PC-3 (cell line): ENCODE results near the gene RAI14. TPM values are rescaled to one million over a fixed set of nuclear protein-coding genes. Genes with fewer than 3 reads are reported as not detected.

Source experiments
- ATAC-seq: fragments of 200-7000 bp; cut with Tn5 transposase; 2 replicates; pipeline ENCODE4 v1.9.1; 2020; ENCODE audit warnings: mild to moderate bottlenecking, moderate library complexity
- BruUV-seq: library from RNA; stranded (reverse); fragments of 400-500 nt; replicated peaks from 2 replicates; lab custom pipeline; 2021; lab: Mats Ljungman, UMichigan
- CTCF ChIA-PET: fragments of 300-600 bp; sonication (Branson Sonifier 250); formaldehyde crosslinking; loops from one replicate; lab custom pipeline; 2022; ENCODE audit warnings: antibody characterized with exemption; lab: Charles Lee
- POLR2A ChIA-PET: fragments of 300-600 bp; sonication (Branson Sonifier 250); formaldehyde crosslinking; loops from one replicate; lab custom pipeline; 2022; ENCODE audit warnings: antibody characterized with exemption; ENCODE audit not compliant: unreplicated experiment; lab: Charles Lee
- DNase-seq: peaks from one replicate; pipeline ENCODE4 v3.0.0-alpha.2; 2015
- H2AFZ ChIP-seq: fragments of 300-600 bp; sonication (generic); 2 replicates; pipeline ENCODE4 v1.6.0; 2016; ENCODE audit warnings: antibody characterized with exemption, low read length
- H3F3A ChIP-seq: fragments of 300-600 bp; sonication (generic); one replicate; pipeline ENCODE4 v1.6.0; 2017; ENCODE audit warnings: antibody characterized with exemption, low read length, control low read depth, mild to moderate bottlenecking; ENCODE audit not compliant: unreplicated experiment
- H3K27ac ChIP-seq: fragments of 300-600 bp; sonication (generic); 2 replicates; pipeline ENCODE4 v1.5.1; 2016; ENCODE audit warnings: mild to moderate bottlenecking, low read length
- H3K27me3 ChIP-seq: fragments of 300-600 bp; sonication (generic); 2 replicates; pipeline ENCODE4 v1.6.1; 2016; ENCODE audit warnings: low read length, mixed read lengths
- H3K36me3 ChIP-seq: fragments of 300-600 bp; sonication (generic); 2 replicates; pipeline ENCODE4 v1.6.1; 2016; ENCODE audit warnings: low read depth, mixed run types, low read length, mixed read lengths
- H3K4me1 ChIP-seq: fragments of 300-600 bp; sonication (generic); 2 replicates; pipeline ENCODE4 v1.5.1; 2016; ENCODE audit warnings: low read length; ENCODE audit not compliant: insufficient read depth
- H3K4me2 ChIP-seq: fragments of 300-600 bp; sonication (generic); 2 replicates; pipeline ENCODE4 v1.6.0; 2016; ENCODE audit warnings: low read length
- H3K4me3 ChIP-seq: fragments of 300-600 bp; sonication (generic); 2 replicates; pipeline ENCODE4 v1.5.1; 2016; ENCODE audit warnings: mild to moderate bottlenecking, low read length, mixed read lengths
- H3K79me2 ChIP-seq: fragments of 300-600 bp; sonication (generic); 2 replicates; pipeline ENCODE4 v1.6.1; 2017; ENCODE audit warnings: low read length, mixed read lengths
- H3K9ac ChIP-seq: fragments of 300-600 bp; sonication (generic); 2 replicates; pipeline ENCODE4 v1.6.0; 2016; ENCODE audit warnings: mild to moderate bottlenecking, low read length
- H3K9me2 ChIP-seq: fragments of 300-600 bp; sonication (generic); replicated peaks from 2 replicates; pipeline ENCODE4 v1.6.1; 2016; ENCODE audit warnings: mixed run types, low read length, mixed read lengths
- H3K9me3 ChIP-seq: fragments of 300-600 bp; sonication (generic); 2 replicates; pipeline ENCODE4 v1.6.1; 2016; ENCODE audit warnings: low read length, mixed read lengths
- H4K20me1 ChIP-seq: fragments of 300-600 bp; sonication (generic); 2 replicates; pipeline ENCODE4 v1.6.1; 2016; ENCODE audit warnings: low read length, mixed read lengths
- EZH2 ChIP-seq: fragments of 300-600 bp; sonication (generic); IDR thresholded peaks from one replicate; pipeline ENCODE4 v1.6.1; 2017; ENCODE audit warnings: antibody characterized with exemption, mild to moderate bottlenecking, low read length; ENCODE audit not compliant: unreplicated experiment
- EZH2phosphoT487 ChIP-seq: fragments of 300-600 bp; sonication (generic); IDR thresholded peaks from 2 replicates; pipeline ENCODE4 v1.6.1; 2018; ENCODE audit warnings: mild to moderate bottlenecking, antibody characterized with exemption, low read length, borderline replicate concordance
- intact Hi-C: fragments of 100-400 bp; cut with micrococcal nuclease; formaldehyde crosslinking; loops from 2 replicates; pipeline ENCODE4 v1.9.0; 2023
- total RNA-seq: library from RNA; depleted of rRNA; stranded (reverse); fragments of >200 nt; gene quantifications from 2 replicates; pipeline ENCODE4 v1.2.3, GENCODE V29; 2014
- TF ChIP-seq, protein P1 (sequence below): fragments of 300-600 bp; sonication (generic); conservative IDR thresholded peaks from 2 replicates; pipeline ENCODE4 v1.5.1; 2017; ENCODE audit warnings: antibody characterized with exemption, low read depth, mild to moderate bottlenecking, low read length

Gene RAI14
- total RNA-seq, 1 experiment from 2014 or later: 73.5 TPM

- no peak for TF ChIP-seq EZH2
- TF ChIP-seq, protein P1, sequence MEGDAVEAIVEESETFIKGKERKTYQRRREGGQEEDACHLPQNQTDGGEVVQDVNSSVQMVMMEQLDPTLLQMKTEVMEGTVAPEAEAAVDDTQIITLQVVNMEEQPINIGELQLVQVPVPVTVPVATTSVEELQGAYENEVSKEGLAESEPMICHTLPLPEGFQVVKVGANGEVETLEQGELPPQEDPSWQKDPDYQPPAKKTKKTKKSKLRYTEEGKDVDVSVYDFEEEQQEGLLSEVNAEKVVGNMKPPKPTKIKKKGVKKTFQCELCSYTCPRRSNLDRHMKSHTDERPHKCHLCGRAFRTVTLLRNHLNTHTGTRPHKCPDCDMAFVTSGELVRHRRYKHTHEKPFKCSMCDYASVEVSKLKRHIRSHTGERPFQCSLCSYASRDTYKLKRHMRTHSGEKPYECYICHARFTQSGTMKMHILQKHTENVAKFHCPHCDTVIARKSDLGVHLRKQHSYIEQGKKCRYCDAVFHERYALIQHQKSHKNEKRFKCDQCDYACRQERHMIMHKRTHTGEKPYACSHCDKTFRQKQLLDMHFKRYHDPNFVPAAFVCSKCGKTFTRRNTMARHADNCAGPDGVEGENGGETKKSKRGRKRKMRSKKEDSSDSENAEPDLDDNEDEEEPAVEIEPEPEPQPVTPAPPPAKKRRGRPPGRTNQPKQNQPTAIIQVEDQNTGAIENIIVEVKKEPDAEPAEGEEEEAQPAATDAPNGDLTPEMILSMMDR: no peak
- TF ChIP-seq EZH2phosphoT487: no peak
- H3K9me2 ChIP-seq: no peaks in the 10 kb centered on the region
- no peaks in the 10 kb centered on the region for H3K27me3 ChIP-seq
- H3K36me3 ChIP-seq: no peaks in the 10 kb centered on the region
- H3K79me2 ChIP-seq: no peaks in the 10 kb centered on the region
- peak; percentile 31 for DNase-seq
- H3K9ac ChIP-seq: no peak overlapping the region
- 0 out of 2 replicates have a peak, but pooled peaks cover 4% of the 10 kb centered on the region for H3K9me3 ChIP-seq
- H3K27ac ChIP-seq: no peak overlapping the region
- BruUV-seq: no TSS peak
- no peak overlapping the region for H3K4me3 ChIP-seq
- no peaks in the 10 kb centered on the region for H4K20me1 ChIP-seq
- CTCF ChIA-PET: no interaction called here
- H3K4me2 ChIP-seq: no peak overlapping the region
- POLR2A ChIA-PET: interaction anchor here (0.7 to 0.9 kb wide), 2 partner anchors 104 to 200 kb away, joined by 3 to 4 read pairs; no protein-coding TSS in a partner anchor
- peaks cover 4% of the 10 kb centered on the region; the same call in 1 of the 2 replicates for H3K4me1 ChIP-seq
- no peak overlapping the region for H2AFZ ChIP-seq
- no peaks in the 10 kb centered on the region for H3F3A ChIP-seq
- ATAC-seq: no peak
- intact Hi-C loops: no loop called here
Measured at GRCh38 chr5:34627794-34628193, 28.3 kb upstream of the RAI14 start.

GRCh38 chr5:34628373-34628772, 27.8 kb upstream of the RAI14 start:
- Histone ChIP-seq H3K9ac (no peak overlapping the region), H3F3A (no peaks in the 10 kb centered on the region), H3K4me3 (no peak overlapping the region), H3K4me2 (no peak overlapping the region), H3K9me2 (no peaks in the 10 kb centered on the region), H4K20me1 (no peaks in the 10 kb centered on the region), H3K79me2 (no peaks in the 10 kb centered on the region), H3K9me3 (0 out of 2 replicates have a peak, but pooled peaks cover 4% of the 10 kb centered on the region), H3K27me3 (no peaks in the 10 kb centered on the region), H3K4me1 (peaks cover 4% of the 10 kb centered on the region; the same call in 1 of the 2 replicates), H3K36me3 (no peaks in the 10 kb centered on the region), H2AFZ (no peak overlapping the region), H3K27ac (no peak overlapping the region)
- ATAC-seq (no peak), DNase-seq (no peak)
- CTCF ChIA-PET: no interaction called here
- intact Hi-C loops: no loop called here
- no TSS peak for BruUV-seq
- TF ChIP-seq EZH2 (no peak), EZH2phosphoT487 (no peak)
- POLR2A ChIA-PET: interaction anchor here (0.7 kb wide), 1 partner anchor 105 kb away, joined by 4 read pairs; no protein-coding TSS in a partner anchor

DNA sequence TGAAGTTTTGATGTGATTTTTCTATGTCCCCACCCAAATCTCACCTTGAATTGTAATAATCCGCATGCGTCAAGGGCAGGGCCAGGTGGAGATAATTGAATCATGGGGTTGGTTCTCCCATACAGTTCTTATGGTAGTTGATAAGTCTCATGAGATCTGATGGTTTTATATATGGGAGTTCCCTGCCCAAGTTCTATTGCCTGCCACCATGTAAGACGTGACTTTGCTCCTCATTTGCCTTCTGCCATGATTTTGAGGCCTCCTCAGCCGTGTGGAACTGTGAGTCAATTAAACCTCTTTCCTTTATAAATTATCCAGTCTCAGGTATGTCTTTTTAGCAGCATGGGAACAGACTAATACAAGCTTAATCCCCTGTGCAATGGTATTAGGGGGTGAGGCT, 25.5 kb upstream of the RAI14 start:
- no peak overlapping the region for H2AFZ ChIP-seq
- no peaks in the 10 kb centered on the region for H3F3A ChIP-seq
- no peak for TF ChIP-seq EZH2phosphoT487
- TF ChIP-seq EZH2: no peak
- TF ChIP-seq, protein P1: no peak
- H3K9ac ChIP-seq: no peak overlapping the region
- ChIA-PET POLR2A (no interaction called here), CTCF (no interaction called here)
- H3K4me2 ChIP-seq: no peak overlapping the region
- intact Hi-C loops: no loop called here
- BruUV-seq: no TSS peak
- H3K27ac ChIP-seq: no peak overlapping the region
- no peaks in the 10 kb centered on the region for H4K20me1 ChIP-seq
- no peak overlapping the region for H3K4me3 ChIP-seq
- no peak for DNase-seq
- H3K79me2 ChIP-seq: no peaks in the 10 kb centered on the region
- H3K9me3 ChIP-seq: 0 out of 2 replicates have a peak, but pooled peaks cover 4% of the 10 kb centered on the region
- H3K36me3 ChIP-seq: no peaks in the 10 kb centered on the region
- H3K4me1 ChIP-seq: peaks cover 4% of the 10 kb centered on the region; the same call in 1 of the 2 replicates
- ATAC-seq: no peak
- no peaks in the 10 kb centered on the region for H3K27me3 ChIP-seq
- no peaks in the 10 kb centered on the region for H3K9me2 ChIP-seq
